LNCAP (cell line): ENCODE data around the gene PLA2G12B.

Source experiments
- CTCF ChIP-seq: fragments of 450-650 bp; IDR thresholded peaks from 2 replicates; pipeline ENCODE4 v1.5.1; 2017; ENCODE audit warnings: mild to moderate bottlenecking

PLA2G12B gene

DNA sequence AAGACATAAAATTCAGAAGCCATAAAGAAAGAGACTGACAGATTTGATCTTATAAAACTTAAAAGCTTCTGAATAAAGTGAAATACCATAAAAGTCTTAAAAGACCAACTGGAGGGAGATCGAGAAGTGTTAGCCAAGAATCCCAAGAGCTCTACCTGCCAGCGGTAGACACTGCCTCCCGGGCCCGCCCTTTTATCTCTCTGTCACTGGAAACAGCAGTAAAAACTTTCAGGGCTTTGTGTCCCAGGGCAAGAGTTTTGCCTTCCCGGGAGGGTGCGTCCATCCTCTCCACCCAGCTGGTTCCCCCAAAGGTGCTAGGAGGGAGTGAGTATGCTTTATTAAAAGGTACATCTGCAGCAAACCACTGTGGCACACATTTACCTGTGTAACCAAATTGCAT is 5.8 kb downstream of the PLA2G12B start:
- TF ChIP-seq CTCF, result no peak

DNA sequence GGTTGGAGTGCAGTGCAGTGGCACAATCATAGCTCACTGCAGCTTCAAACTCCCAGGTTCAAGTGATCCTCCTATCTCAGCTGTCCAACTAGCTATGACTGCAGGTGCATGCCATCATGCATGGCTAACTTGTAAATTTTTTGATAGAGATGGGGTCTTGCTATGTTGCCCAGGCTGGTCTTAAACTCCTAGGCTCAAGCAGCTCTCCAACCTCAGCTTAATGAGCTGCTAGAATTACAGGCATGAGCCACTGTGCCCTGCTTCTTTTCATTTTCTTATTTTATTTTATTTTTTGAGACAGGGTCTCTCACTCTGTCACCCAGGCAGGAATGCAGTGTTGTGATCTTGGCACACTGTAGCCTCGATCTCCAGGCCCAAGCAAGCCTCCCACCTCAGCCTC is 7.6 kb downstream of the PLA2G12B start:
- no peak for TF ChIP-seq CTCF

DNA sequence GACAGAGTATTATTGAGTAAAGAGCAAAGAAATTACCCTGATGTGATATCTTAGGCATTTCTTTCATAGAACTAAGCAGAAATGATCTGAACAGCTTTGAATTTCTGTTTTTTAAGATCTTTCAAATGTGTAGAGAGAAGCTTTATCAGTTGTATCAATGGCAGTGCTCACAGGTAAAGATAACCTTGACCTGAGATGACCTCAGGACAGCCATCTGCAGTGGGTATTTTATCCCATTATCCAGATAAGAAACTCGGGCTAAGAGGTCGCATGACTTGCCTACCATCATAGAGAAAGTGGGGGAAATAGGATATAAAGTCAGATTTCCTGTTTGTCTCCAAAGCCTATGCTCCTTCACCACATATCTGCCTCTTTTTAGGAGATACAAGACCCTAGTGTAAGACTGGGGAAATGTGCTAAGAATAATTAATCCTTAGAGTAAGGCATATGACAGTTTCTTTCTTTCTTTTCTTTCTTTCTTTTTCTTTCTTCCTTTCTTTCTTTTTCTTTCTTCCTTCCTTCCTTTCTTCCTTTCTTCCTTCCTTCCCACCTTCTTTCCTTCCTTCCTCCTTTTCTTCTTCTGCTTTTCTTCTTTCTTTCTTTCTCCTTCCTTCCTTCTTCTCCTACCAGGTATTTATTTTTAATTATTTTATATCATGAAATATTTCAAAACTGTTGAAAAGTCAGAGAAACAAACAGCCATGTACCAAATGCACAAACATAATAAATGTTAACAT is 10.9 kb downstream of the PLA2G12B start:
- TF ChIP-seq CTCF, result no peak

DNA sequence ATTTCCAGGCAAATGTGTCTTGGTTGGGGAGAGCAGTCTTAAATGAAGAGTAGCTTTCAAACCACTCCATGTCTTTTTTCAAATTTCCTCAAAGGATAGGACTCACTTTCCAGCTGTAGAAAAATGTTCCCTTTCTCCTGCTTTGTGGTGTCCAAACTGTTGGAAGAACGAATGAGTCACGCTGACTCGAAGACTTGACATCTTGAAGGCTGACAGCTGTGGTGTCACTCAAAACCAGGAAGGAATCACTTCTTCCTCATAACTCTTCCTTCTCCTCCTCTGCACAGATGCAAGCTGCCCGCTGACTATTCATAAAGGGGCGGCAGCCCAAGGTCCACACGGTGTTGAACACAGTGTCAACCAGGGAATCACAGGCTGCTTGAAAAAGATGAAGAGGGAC is 19.2 kb downstream of the PLA2G12B start:
- TF ChIP-seq CTCF, result no peak

GRCh38 chr10:72932259-72933015 is 22.2 kb downstream of the PLA2G12B start:
- no peak for TF ChIP-seq CTCF

GRCh38 chr10:72930276-72930675 is 24.3 kb downstream of the PLA2G12B start:
- no peak for TF ChIP-seq CTCF

DNA sequence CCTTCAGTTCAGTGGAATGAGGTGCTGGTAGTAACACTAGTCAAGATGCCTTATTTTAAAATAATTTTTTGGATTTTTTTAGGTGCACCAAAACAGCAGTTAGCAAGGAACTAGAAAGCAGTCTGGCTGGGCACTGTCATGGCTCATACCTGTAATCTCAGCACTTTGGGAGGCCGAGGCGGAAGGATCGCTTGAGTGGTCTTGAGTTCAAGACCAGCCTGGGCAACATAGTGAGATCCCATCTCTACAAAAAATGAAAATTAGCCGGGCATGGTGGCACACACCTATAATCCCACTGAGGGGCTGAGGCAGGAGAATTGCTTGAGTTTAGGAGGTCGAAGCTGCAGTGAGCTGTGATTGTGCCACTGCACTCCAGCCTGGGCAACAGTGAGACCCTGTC is 25.8 kb downstream of the PLA2G12B start:
- no peak for TF ChIP-seq CTCF
